HG02571 (cell line): ENCODE results near the gene HOXB6.

Source experiments
- ATAC-seq: cut with Tn5 transposase; IDR thresholded peaks from one replicate; pipeline ENCODE4 v1.9.1; 2021; ENCODE audit warnings: mild to moderate bottlenecking, moderate library complexity; ENCODE audit not compliant: unreplicated experiment

Gene HOXB6

GRCh38 chr17:48568499-48569239 lies 36.1 kb downstream of the HOXB6 start:
- no peak for ATAC-seq

GRCh38 chr17:48567646-48568354 lies 37.0 kb downstream of the HOXB6 start:
- no peak for ATAC-seq

DNA sequence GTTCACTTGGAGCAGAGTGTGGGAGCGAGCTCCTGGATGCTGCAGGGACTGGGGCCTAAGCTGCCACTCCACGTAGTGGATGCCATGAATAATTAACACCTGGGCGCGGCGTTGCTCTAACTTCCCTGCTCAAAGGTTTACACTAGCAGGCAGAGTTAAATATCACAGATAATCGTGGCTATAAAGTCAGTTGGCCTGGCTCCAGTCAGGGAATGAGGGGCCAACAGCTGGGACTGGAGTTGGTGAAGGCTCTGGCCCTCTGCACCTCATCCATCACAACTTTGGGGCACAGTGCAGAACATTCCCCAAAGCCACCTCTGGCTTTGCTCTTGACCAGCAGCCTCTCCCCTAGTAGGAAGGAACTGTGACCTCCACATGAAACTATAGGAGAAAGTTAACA lies 37.6 kb downstream of the HOXB6 start:
- no peak for ATAC-seq

- no peak for ATAC-seq
These were observed 38.1 kb downstream of the HOXB6 start for GRCh38 chr17:48566717-48567116.

- ATAC-seq, result no peak
These were observed 38.7 kb downstream of the HOXB6 start for GRCh38 chr17:48565925-48566710.

GRCh38 chr17:48565022-48565554 lies 39.7 kb downstream of the HOXB6 start:
- ATAC-seq, result no peak

GRCh38 chr17:48564188-48565021 lies 40.4 kb downstream of the HOXB6 start:
- ATAC-seq, result no peak

GRCh38 chr17:48563867-48564187 lies 41.0 kb downstream of the HOXB6 start:
- no peak for ATAC-seq

GRCh38 chr17:48563385-48563838 lies 41.4 kb downstream of the HOXB6 start:
- no peak for ATAC-seq

- no peak for ATAC-seq
These were observed 41.9 kb downstream of the HOXB6 start for GRCh38 chr17:48562934-48563333.

- no peak for ATAC-seq
These were observed 42.6 kb downstream of the HOXB6 start for GRCh38 chr17:48561884-48562810.

GRCh38 chr17:48559840-48560817 lies 44.7 kb downstream of the HOXB6 start:
- ATAC-seq, result no peak

GRCh38 chr17:48559122-48559839 lies 45.5 kb downstream of the HOXB6 start:
- ATAC-seq, result no peak

- ATAC-seq, result no peak
These were observed 46.0 kb downstream of the HOXB6 start for GRCh38 chr17:48558831-48559121.

DNA sequence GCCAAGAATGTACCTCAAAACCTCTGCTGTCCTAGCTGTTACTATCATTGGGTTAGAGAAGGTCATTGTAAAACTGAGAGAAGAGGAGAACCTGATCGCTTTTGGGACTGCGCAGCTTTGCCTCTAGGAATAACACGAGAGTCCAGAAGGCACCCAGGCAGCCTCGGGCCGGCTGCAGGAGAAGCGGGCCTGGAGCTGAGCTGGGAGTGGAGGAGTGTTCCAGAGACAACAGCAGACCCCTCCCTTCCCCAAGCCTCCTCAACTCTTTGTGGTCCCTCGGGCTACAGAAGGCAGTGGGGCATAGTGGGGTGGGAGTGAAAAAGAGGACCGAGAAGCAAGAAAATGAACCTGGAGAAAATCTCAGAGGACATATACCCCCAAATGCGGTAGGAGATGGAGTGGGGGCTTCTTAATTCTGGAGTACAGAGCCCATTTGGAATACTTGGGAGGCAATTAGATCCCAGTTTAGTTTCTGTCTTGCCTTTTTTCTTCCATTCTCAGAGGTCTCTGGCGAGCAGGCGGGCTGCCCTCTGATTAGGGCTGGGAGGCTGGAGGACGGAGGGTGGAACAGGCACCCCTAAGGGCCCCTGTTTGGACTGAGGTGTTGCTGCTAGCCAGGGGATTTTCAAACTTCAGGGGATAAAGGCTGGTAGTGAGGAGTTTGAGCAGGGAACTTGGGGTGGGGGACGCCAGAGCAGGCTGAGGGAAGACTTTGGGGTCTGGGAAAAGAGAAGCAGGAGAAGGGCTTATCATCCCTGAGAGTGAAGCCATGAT lies 46.5 kb downstream of the HOXB6 start:
- no peak for ATAC-seq

GRCh38 chr17:48556576-48557401 lies 48.0 kb downstream of the HOXB6 start:
- ATAC-seq, result no peak
